ENCODE data around the gene CYP4F11. TPM values are rescaled to one million over a fixed set of nuclear protein-coding genes. Genes with fewer than 3 reads are reported as not detected.
"Not testable (repeated sequence)": the region's sequence is repeated elsewhere in the genome, so short reads cannot be mapped to it uniquely, and the experiment has no call there.

The CYP4F11 gene
- total and polyA plus RNA-seq, 12 donors: 0.09 to 2.1 (median 0.56) TPM; not detected in 4

GRCh38 chr19:15885167-15885566, 49.2 kb downstream of the CYP4F11 start:
- TF ChIP-seq, protein P1, sequence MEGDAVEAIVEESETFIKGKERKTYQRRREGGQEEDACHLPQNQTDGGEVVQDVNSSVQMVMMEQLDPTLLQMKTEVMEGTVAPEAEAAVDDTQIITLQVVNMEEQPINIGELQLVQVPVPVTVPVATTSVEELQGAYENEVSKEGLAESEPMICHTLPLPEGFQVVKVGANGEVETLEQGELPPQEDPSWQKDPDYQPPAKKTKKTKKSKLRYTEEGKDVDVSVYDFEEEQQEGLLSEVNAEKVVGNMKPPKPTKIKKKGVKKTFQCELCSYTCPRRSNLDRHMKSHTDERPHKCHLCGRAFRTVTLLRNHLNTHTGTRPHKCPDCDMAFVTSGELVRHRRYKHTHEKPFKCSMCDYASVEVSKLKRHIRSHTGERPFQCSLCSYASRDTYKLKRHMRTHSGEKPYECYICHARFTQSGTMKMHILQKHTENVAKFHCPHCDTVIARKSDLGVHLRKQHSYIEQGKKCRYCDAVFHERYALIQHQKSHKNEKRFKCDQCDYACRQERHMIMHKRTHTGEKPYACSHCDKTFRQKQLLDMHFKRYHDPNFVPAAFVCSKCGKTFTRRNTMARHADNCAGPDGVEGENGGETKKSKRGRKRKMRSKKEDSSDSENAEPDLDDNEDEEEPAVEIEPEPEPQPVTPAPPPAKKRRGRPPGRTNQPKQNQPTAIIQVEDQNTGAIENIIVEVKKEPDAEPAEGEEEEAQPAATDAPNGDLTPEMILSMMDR (IDR thresholded peaks at IDR 0.05): no peak
- 65 to 68% methylated on average over 3 of the region's 3 CpGs for WGBS, 2 donors
- H3K27ac ChIP-seq: no peak overlapping the region
- no peaks in the 10 kb centered on the region for H3K36me3 ChIP-seq
- H3K4me1 ChIP-seq: no peaks in the 10 kb centered on the region
- H3K27me3 ChIP-seq: peaks cover 0 to 34% (median 19%) of the 10 kb centered on the region in 7 donors
- H3K9me3 ChIP-seq: peaks cover 0 to 4% (median 0%) of the 10 kb centered on the region in 11 donors
- H3K4me3 ChIP-seq: no peak overlapping the region
- DNase-seq (no peak), ATAC-seq (no peak)
- intact Hi-C loops (cut with DNase I): no loop called here

GRCh38 chr19:15883329-15883728, 51.0 kb downstream of the CYP4F11 start:
- not testable (repeated sequence) for ATAC-seq

GRCh38 chr19:15874821-15875474, 59.4 kb downstream of the CYP4F11 start:
- TF ChIP-seq, protein P1 (IDR thresholded peaks at IDR 0.05): no peak
- WGBS, 2 donors: 48 to 54% methylated on average over 4 of the region's 4 CpGs
- Histone ChIP-seq H3K27ac (no peak overlapping the region), H3K9me3 (no peaks in the 10 kb centered on the region), H3K36me3 (no peaks in the 10 kb centered on the region), H3K4me1 (peaks cover 0 to 3% (median 0%) of the 10 kb centered on the region in 9 donors), H3K27me3 (peaks cover 0 to 90% (median 29%) of the 10 kb centered on the region in 7 donors), H3K4me3 (no peak overlapping the region)
- intact Hi-C loops (cut with DNase I): no loop called here
- no peak for DNase-seq
- ATAC-seq: no peak

More at GRCh38 chr19:15883329-15883728, 51.0 kb downstream of the CYP4F11 start:
- 73 to 79% methylated on average over 3 of the region's 3 CpGs for WGBS, 2 donors
- H3K27ac ChIP-seq; intact Hi-C loops (cut with DNase I); DNase-seq; H3K4me3 ChIP-seq; H3K36me3 ChIP-seq; H3K9me3 ChIP-seq; H3K4me1 ChIP-seq: not testable (repeated sequence)
- peaks cover 0 to 44% (median 23%) of the 10 kb centered on the region in 7 donors for H3K27me3 ChIP-seq

GRCh38 chr19:15873771-15874170, 60.6 kb downstream of the CYP4F11 start:
- peaks cover 0 to 79% (median 27%) of the 10 kb centered on the region in 7 donors for H3K27me3 ChIP-seq
- intact Hi-C loops (cut with DNase I); H3K9me3 ChIP-seq; H3K36me3 ChIP-seq; DNase-seq; H3K27ac ChIP-seq; H3K4me3 ChIP-seq; H3K4me1 ChIP-seq; ATAC-seq: not testable (repeated sequence)
- WGBS, 2 donors: 79 to 92% methylated on average over 6 of the region's 6 CpGs

DNA sequence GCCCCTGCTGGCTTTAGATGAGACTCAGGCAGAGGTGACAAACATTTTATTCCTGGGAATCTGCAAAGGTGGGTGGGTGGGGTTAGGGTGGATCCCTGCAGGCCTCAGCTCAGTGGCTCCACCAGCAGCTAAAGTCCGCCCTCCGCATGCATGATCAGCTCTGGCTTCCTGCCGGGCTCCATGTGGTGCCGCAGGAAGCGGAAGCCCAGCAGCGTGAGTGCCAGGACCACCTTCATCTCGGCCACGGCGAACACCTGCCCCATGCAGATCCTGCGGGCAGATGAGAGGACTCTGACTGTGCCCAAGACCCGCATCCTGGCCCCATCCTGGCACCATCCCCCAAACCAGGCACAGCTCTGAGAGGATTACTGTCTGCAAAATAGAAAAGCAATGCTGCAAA, 62.8 kb downstream of the CYP4F11 start:
- Histone ChIP-seq H3K36me3 (no peaks in the 10 kb centered on the region), H3K27me3 (peaks cover 0 to 57% (median 25%) of the 10 kb centered on the region in 7 donors), H3K4me1 (peaks cover 0 to 3% (median 0%) of the 10 kb centered on the region in 9 donors), H3K4me3 (no peak overlapping the region), H3K27ac (no peak overlapping the region), H3K9me3 (no peaks in the 10 kb centered on the region)
- no peak for DNase-seq
- intact Hi-C loops (cut with DNase I): loop anchor here in 1 of 10 donors (2.0 kb wide), 1 partner anchor 243 kb away; no protein-coding TSS in a partner anchor
- TF ChIP-seq, protein P1 (IDR thresholded peaks at IDR 0.05): no peak
- no peak for ATAC-seq
- 4 to 5% methylated on average over 11 of the region's 11 CpGs for WGBS, 2 donors
